ENCODE results near the gene CIB2.

DNA sequence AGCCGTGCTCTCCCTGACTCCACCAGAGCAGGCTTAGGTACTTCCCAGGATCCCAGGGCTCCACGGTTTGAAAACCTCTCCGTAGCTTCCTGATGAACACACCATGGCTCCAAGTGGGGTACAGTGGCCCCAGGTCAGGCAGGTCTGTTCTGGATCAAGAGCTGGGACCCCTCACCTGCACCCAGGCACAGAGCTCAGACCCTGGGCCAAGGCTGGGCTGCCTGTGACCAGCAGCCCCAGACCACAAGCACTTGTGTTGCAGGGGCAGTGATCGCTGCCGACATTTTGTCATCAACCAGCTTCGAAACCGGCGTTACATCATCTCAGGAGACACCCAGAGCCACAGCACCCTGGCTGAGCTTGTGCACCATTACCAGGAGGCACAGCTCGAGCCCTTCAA, 33.6 kb downstream of the CIB2 start:
- no peak for TF ChIP-seq EP300 (IDR thresholded peaks at IDR 0.05)
- no peak for TF ChIP-seq CTCF (IDR thresholded peaks at IDR 0.05)
- no peak for TF ChIP-seq POLR2A (IDR thresholded peaks at IDR 0.05)
